GM21529 (cell line): ENCODE data around the gene PLEKHB1.
"Not testable (repeated sequence)": the region's sequence is repeated elsewhere in the genome, so short reads cannot be mapped to it uniquely, and the experiment has no call there.

Source experiments
- ATAC-seq: cut with Tn5 transposase; IDR thresholded peaks from one replicate; pipeline ENCODE4 v1.9.1; 2021; ENCODE audit not compliant: unreplicated experiment

The PLEKHB1 gene

GRCh38 chr11:73671701-73672100 lies 25.3 kb downstream of the PLEKHB1 start:
- ATAC-seq: no peak

GRCh38 chr11:73676552-73676951 lies 30.2 kb downstream of the PLEKHB1 start:
- not testable (repeated sequence) for ATAC-seq

GRCh38 chr11:73680687-73681086 lies 34.3 kb downstream of the PLEKHB1 start:
- ATAC-seq: no peak

GRCh38 chr11:73693899-73694525 lies 47.6 kb downstream of the PLEKHB1 start:
- ATAC-seq: no peak

GRCh38 chr11:73705053-73705452 lies 58.7 kb downstream of the PLEKHB1 start:
- no peak for ATAC-seq

- ATAC-seq: no peak
Observed at GRCh38 chr11:73710964-73711363, 64.6 kb downstream of the PLEKHB1 start.
